Activated CD8-positive, alpha-beta memory T cell treated with anti-CD3 and anti-CD28 coated beads, Interleukin-2, amount 50 U/mL, for 24 hours (primary cell): Measurements from ENCODE around the gene OCIAD2.
"Not testable (repeated sequence)": the region's sequence is repeated elsewhere in the genome, so short reads cannot be mapped to it uniquely, and the experiment has no call there.

Experiments
- DNase-seq: peaks from one replicate; pipeline ENCODE4 v3.0.0-alpha.2; 2020; ENCODE audit errors: extremely low read depth

Gene OCIAD2

GRCh38 chr4:48854982-48855381, 51.6 kb downstream of the OCIAD2 start:
- no peak for DNase-seq

DNA sequence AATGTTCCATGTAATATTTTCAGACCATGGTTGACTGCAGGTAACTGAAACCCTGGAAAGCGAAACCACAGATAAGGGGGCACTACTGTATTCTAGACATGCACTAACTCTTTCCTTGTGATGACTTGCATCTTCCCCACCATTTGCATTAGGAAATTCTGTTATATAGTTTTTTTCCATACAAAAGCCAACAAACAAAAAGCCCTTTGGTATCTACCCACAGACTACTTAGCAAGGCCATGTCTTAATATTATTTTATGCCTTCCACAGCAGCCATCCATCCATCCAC, 52.2 kb downstream of the OCIAD2 start:
- no peak for DNase-seq

- DNase-seq, result no peak
These were observed 52.8 kb downstream of the OCIAD2 start for GRCh38 chr4:48853604-48854394.

GRCh38 chr4:48851651-48852050, 54.9 kb downstream of the OCIAD2 start:
- no peak for DNase-seq

GRCh38 chr4:48848799-48849198, 57.8 kb downstream of the OCIAD2 start:
- DNase-seq, result not testable (repeated sequence)

- no peak for DNase-seq
These were observed 61.7 kb downstream of the OCIAD2 start for GRCh38 chr4:48844843-48845242.

- DNase-seq, result no peak
These were observed 65.3 kb downstream of the OCIAD2 start for GRCh38 chr4:48841045-48841827.

GRCh38 chr4:48836658-48837057, 69.9 kb downstream of the OCIAD2 start:
- no peak for DNase-seq
